ENCODE results near the gene FANCC.

FANCC gene

DNA sequence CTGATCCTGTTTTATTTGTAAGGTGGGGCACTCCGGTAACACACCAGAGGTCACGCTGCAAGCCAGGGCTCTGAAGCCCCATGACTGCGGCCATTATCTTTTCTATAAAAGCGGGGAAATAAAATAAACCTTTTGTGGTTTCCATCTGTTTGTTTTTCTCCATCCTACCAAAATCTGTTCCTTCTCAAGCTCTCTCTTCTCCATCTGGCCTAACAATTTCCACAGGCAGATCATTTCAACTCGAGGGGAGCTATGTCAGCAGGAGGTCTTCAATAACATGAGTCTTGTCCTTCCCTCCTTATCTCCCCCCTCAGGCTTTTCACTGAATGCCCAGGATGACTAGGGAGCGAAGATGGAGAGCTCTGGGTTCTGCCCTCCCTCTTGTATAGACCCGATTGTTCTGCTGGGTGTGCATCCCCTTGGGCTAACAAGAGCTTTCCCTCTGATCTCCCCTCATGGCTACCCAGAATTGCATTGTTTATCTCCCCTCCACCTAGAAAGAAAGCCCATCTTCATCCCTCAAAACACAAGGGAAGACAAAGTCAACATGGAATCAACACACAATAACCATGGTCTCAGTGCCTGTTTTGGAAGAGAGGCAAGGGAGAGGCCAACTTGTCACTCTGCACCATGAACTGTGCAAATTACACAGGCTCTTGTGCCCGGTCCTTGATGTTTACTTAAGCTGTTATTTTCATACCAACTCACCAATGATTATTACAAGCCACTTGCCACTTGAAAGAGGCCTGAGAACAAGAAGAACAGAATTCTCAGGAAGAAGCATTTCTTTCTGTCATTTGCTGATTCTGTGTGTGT is 187.8 kb downstream of the FANCC start:
- 77% methylated on average over 8 of the region's 8 CpGs for WGBS
- H3K4me2 ChIP-seq (ENCODE audit: low read length, poor library complexity, severe bottlenecking): no peak overlapping the region
- H3K9me3 ChIP-seq (ENCODE audit: control insufficient read depth, low read length): no peaks in the 10 kb centered on the region
- H3K79me1 ChIP-seq (replicated peaks; ENCODE audit: low read length, poor library complexity, severe bottlenecking): no peaks in the 10 kb centered on the region
- peaks cover 17% of the 10 kb centered on the region for H3K4me1 ChIP-seq (ENCODE audit: control insufficient read depth, insufficient read depth, low read depth, low read length)
- no peak overlapping the region for H2BK120ac ChIP-seq (ENCODE audit: low read depth, low read length)
- H2AFZ ChIP-seq (ENCODE audit: low read depth, low read length): no peak overlapping the region
- no peaks in the 10 kb centered on the region for H3K36me3 ChIP-seq (ENCODE audit: control insufficient read depth in 1 of 2, insufficient read depth in 2 of 2, low read depth in 1 of 2, low read length in 2 of 2)
- no peaks in the 10 kb centered on the region for H3K27me3 ChIP-seq (ENCODE audit: control insufficient read depth in 1 of 2, insufficient read depth in 1 of 2, low read length in 2 of 2)
- no peak overlapping the region for H3K23ac ChIP-seq (ENCODE audit: low read length in 2 of 2)
- no peak overlapping the region for H3K18ac ChIP-seq (ENCODE audit: low read depth in 1 of 2, low read length in 2 of 2)
- no peak overlapping the region for H2BK12ac ChIP-seq (ENCODE audit: low read length in 2 of 2)
- H2AK5ac ChIP-seq (ENCODE audit: low read length, severe bottlenecking): peak overlapping the region; percentile 83
- no peak overlapping the region for H3K14ac ChIP-seq (ENCODE audit: low read length in 2 of 2)
- no peak overlapping the region for H3K27ac ChIP-seq (ENCODE audit: low read length, poor library complexity, severe bottlenecking)
- DNase-seq: no peak
- H2BK5ac ChIP-seq (ENCODE audit: low read depth, low read length, poor library complexity, severe bottlenecking): no peak overlapping the region
- no peak overlapping the region for H2BK15ac ChIP-seq (ENCODE audit: low read depth, poor library complexity, severe bottlenecking)
- H3K4me3 ChIP-seq (ENCODE audit: insufficient read depth in 1 of 2, low read depth in 1 of 2, low read length in 2 of 2): no peak overlapping the region
- no peak overlapping the region for H3K4ac ChIP-seq (ENCODE audit: low read depth in 1 of 2, low read length in 2 of 2)
- H3K9ac ChIP-seq (ENCODE audit: low read length): no peak overlapping the region
- H4K8ac ChIP-seq (ENCODE audit: low read length): no peak overlapping the region
- no peak overlapping the region for H4K91ac ChIP-seq (ENCODE audit: low read length)

DNA sequence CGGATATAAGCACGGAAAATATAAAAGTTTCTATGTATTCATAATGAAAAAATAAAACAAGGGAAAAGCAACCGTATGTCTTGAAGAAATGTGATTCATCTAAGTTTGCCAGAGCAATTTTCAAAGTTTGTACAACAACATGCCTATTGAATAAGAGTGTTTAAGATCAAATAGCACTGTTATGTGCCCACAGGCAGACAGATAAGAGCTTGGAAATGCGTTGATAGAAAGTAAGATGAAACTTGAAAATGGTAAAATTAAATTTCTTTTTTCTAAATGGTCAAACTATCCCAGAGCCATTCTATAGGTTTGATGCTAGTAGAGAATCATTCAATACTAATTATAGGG is 189.4 kb downstream of the FANCC start:
- Histone ChIP-seq H3K4ac (ENCODE audit: low read depth in 1 of 2, low read length in 2 of 2) (no peak overlapping the region), H3K79me1 (replicated peaks; ENCODE audit: low read length, poor library complexity, severe bottlenecking) (no peaks in the 10 kb centered on the region), H2BK12ac (ENCODE audit: low read length in 2 of 2) (no peak overlapping the region), H2AFZ (ENCODE audit: low read depth, low read length) (no peak overlapping the region), H3K36me3 (ENCODE audit: control insufficient read depth in 1 of 2, insufficient read depth in 2 of 2, low read depth in 1 of 2, low read length in 2 of 2) (peaks cover 0 to 3% of the 10 kb centered on the region in 2 experiments), H3K4me2 (ENCODE audit: low read length, poor library complexity, severe bottlenecking) (no peak overlapping the region), H3K9me3 (ENCODE audit: control insufficient read depth, low read length) (no peaks in the 10 kb centered on the region), H3K4me1 (ENCODE audit: control insufficient read depth, insufficient read depth, low read depth, low read length) (peaks cover 13% of the 10 kb centered on the region), H3K23ac (ENCODE audit: low read length in 2 of 2) (no peak overlapping the region), H2BK120ac (ENCODE audit: low read depth, low read length) (no peak overlapping the region), H3K9ac (ENCODE audit: low read length) (peak overlapping the region; percentile 9), H3K4me3 (ENCODE audit: insufficient read depth in 1 of 2, low read depth in 1 of 2, low read length in 2 of 2) (no peak overlapping the region), H2AK5ac (ENCODE audit: low read length, severe bottlenecking) (no peak overlapping the region), H3K27me3 (ENCODE audit: control insufficient read depth in 1 of 2, insufficient read depth in 1 of 2, low read length in 2 of 2) (no peaks in the 10 kb centered on the region), H3K27ac (ENCODE audit: low read length, poor library complexity, severe bottlenecking) (no peak overlapping the region), H3K18ac (ENCODE audit: low read depth in 1 of 2, low read length in 2 of 2) (no peak overlapping the region), H3K14ac (ENCODE audit: low read length in 2 of 2) (no peak overlapping the region), H4K91ac (ENCODE audit: low read length) (no peak overlapping the region), H2BK5ac (ENCODE audit: low read depth, low read length, poor library complexity, severe bottlenecking) (no peak overlapping the region), H2BK15ac (ENCODE audit: low read depth, poor library complexity, severe bottlenecking) (no peak overlapping the region), H4K8ac (ENCODE audit: low read length) (no peak overlapping the region)
- DNase-seq: no peak
- WGBS: 88% methylated on average over 1 of the region's 4 CpGs

DNA sequence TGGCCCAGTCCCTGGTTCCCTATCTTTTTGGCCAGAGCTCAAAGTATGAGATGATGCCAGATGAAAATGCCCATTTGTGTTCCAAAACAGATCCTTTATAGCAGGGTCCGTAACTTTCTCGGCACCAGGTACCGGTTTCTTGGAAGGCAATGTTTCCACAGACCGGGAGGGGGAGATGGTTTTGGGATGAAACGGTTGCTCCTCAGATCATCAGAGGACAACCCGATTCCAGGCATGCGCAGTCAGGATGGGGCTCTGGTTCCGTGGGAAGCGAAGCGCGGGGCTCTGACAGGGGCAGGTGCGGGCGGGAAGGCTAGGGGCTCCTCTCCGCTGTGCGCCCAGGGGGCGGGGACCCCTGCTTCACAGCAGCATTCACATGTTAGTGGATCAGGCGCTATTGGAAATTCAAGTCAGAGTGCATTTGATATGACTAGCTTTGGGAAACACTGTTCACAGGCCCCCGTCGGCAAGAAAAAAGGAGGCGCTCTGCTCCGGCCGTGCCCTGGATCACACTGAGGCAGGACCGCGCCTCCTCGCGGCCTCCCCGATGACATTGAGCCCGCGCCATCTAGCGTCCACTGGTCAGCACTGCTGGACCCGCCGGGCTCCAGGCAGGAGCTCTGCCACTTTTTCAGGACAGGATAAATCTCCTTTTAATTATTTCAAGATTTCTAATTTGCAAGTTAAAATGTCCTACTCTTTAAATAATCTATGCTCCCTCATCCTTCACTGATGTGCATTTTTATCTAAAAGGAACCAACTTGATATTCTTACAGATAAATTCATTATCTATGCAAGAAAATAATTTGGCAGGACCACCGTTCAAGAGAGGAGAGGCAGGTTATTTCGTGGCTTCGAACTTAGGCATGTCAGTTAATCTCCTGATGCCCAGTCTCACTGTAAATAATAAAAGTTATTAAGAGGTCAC is 190.0 kb downstream of the FANCC start:
- Histone ChIP-seq H4K91ac (ENCODE audit: low read length) (no peak overlapping the region), H3K4me2 (ENCODE audit: low read length, poor library complexity, severe bottlenecking) (peak overlapping the region; percentile 80), H3K4me1 (ENCODE audit: control insufficient read depth, insufficient read depth, low read depth, low read length) (peaks cover 11% of the 10 kb centered on the region), H3K79me1 (replicated peaks; ENCODE audit: low read length, poor library complexity, severe bottlenecking) (no peaks in the 10 kb centered on the region), H3K4me3 (ENCODE audit: insufficient read depth in 1 of 2, low read depth in 1 of 2, low read length in 2 of 2) (peak overlapping the region in 1 of 2 experiments; percentile 67), H2BK5ac (ENCODE audit: low read depth, low read length, poor library complexity, severe bottlenecking) (no peak overlapping the region), H3K9ac (ENCODE audit: low read length) (peak overlapping the region; percentile 79), H3K36me3 (ENCODE audit: control insufficient read depth in 1 of 2, insufficient read depth in 2 of 2, low read depth in 1 of 2, low read length in 2 of 2) (peaks cover 0 to 3% of the 10 kb centered on the region in 2 experiments), H3K9me3 (ENCODE audit: control insufficient read depth, low read length) (no peaks in the 10 kb centered on the region), H2BK120ac (ENCODE audit: low read depth, low read length) (no peak overlapping the region), H2AFZ (ENCODE audit: low read depth, low read length) (no peak overlapping the region), H3K14ac (ENCODE audit: low read length in 2 of 2) (no peak overlapping the region), H2BK15ac (ENCODE audit: low read depth, poor library complexity, severe bottlenecking) (no peak overlapping the region), H3K27me3 (ENCODE audit: control insufficient read depth in 1 of 2, insufficient read depth in 1 of 2, low read length in 2 of 2) (no peaks in the 10 kb centered on the region), H3K23ac (ENCODE audit: low read length in 2 of 2) (peak overlapping the region in 1 of 2 experiments; percentile 72), H2AK5ac (ENCODE audit: low read length, severe bottlenecking) (no peak overlapping the region), H4K8ac (ENCODE audit: low read length) (no peak overlapping the region), H3K18ac (ENCODE audit: low read depth in 1 of 2, low read length in 2 of 2) (no peak overlapping the region), H2BK12ac (ENCODE audit: low read length in 2 of 2) (peak overlapping the region in 1 of 2 experiments; percentile 4), H3K27ac (ENCODE audit: low read length, poor library complexity, severe bottlenecking) (no peak overlapping the region), H3K4ac (ENCODE audit: low read depth in 1 of 2, low read length in 2 of 2) (no peak overlapping the region)
- DNase-seq: peak; percentile 77
- WGBS: 40% methylated on average over 33 of the region's 35 CpGs

DNA sequence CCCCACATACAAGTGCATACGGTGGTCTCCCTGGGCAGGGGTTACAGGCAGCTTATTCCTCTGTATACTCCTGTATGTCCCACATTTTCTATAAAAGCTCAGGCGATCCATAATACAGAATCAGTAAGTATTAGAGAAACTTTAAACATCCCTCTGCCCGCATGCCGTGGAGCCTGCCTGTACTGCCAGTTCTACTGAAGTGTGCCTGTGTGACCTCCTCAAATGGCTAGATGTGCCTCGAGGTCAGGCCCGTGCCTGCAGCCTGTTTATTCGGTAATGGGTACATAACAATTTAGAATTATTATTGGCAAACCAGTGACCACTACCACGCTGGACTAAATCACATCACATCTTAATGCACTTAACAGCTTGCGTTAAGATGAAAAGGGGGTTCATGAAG is 190.8 kb downstream of the FANCC start:
- Histone ChIP-seq H4K91ac (ENCODE audit: low read length) (no peak overlapping the region), H2AFZ (ENCODE audit: low read depth, low read length) (no peak overlapping the region), H3K4me3 (ENCODE audit: insufficient read depth in 1 of 2, low read depth in 1 of 2, low read length in 2 of 2) (no peak overlapping the region), H3K27ac (ENCODE audit: low read length, poor library complexity, severe bottlenecking) (no peak overlapping the region), H3K9me3 (ENCODE audit: control insufficient read depth, low read length) (no peaks in the 10 kb centered on the region), H3K36me3 (ENCODE audit: control insufficient read depth in 1 of 2, insufficient read depth in 2 of 2, low read depth in 1 of 2, low read length in 2 of 2) (peaks cover 0 to 3% of the 10 kb centered on the region in 2 experiments), H3K4ac (ENCODE audit: low read depth in 1 of 2, low read length in 2 of 2) (no peak overlapping the region), H3K9ac (ENCODE audit: low read length) (no peak overlapping the region), H3K4me2 (ENCODE audit: low read length, poor library complexity, severe bottlenecking) (no peak overlapping the region), H2BK15ac (ENCODE audit: low read depth, poor library complexity, severe bottlenecking) (no peak overlapping the region), H4K8ac (ENCODE audit: low read length) (no peak overlapping the region), H2AK5ac (ENCODE audit: low read length, severe bottlenecking) (no peak overlapping the region), H3K4me1 (ENCODE audit: control insufficient read depth, insufficient read depth, low read depth, low read length) (peaks cover 9% of the 10 kb centered on the region), H3K18ac (ENCODE audit: low read depth in 1 of 2, low read length in 2 of 2) (no peak overlapping the region), H3K14ac (ENCODE audit: low read length in 2 of 2) (no peak overlapping the region), H2BK5ac (ENCODE audit: low read depth, low read length, poor library complexity, severe bottlenecking) (no peak overlapping the region), H3K23ac (ENCODE audit: low read length in 2 of 2) (no peak overlapping the region), H3K79me1 (replicated peaks; ENCODE audit: low read length, poor library complexity, severe bottlenecking) (no peaks in the 10 kb centered on the region), H2BK120ac (ENCODE audit: low read depth, low read length) (no peak overlapping the region), H3K27me3 (ENCODE audit: control insufficient read depth in 1 of 2, insufficient read depth in 1 of 2, low read length in 2 of 2) (no peaks in the 10 kb centered on the region), H2BK12ac (ENCODE audit: low read length in 2 of 2) (no peak overlapping the region)
- DNase-seq: no peak
- WGBS: 92% methylated on average over 8 of the region's 9 CpGs

Measured in mesenchymal stem cell (in vitro differentiated cells and primary cell).